Upper lobe of left lung (tissue), 6 donors: ENCODE measurements around the gene TRAF2. TPM values are rescaled to one million over a fixed set of nuclear protein-coding genes. Genes with fewer than 3 reads are reported as not detected.
A peak's percentile ranks its signal among the peaks of the same experiment; 100 is the strongest.

Source experiments
- ATAC-seq, 2 donors: fragments of 200-7000 bp; cut with Tn5 transposase; one replicate each; pipeline ENCODE4 v1.9.1; 2022; ENCODE audit warnings: mild to moderate bottlenecking in 2 of 2, moderate library complexity in 2 of 2; ENCODE audit not compliant: low FRiP score in 2 of 2
- DNase-seq, 2 donors: peaks; one replicate each; pipeline ENCODE4 v3.0.0-alpha.2; 2019 to 2020
- H3K27ac ChIP-seq, 4 donors: fragments of 200-600 bp; sonication (generic); one replicate each; pipeline ENCODE4 v1.5.1; 2016 to 2019
- H3K27me3 ChIP-seq, 4 donors: fragments of 200-600 bp; sonication (generic); one replicate each; pipeline ENCODE4 v1.5.1; 2017 to 2019
- H3K36me3 ChIP-seq, 4 donors: fragments of 200-600 bp; sonication (generic); one replicate each; pipeline ENCODE4 v1.5.1; 2016 to 2019
- H3K4me1 ChIP-seq, 4 donors: fragments of 200-600 bp; sonication (generic); one replicate each; pipeline ENCODE4 v1.5.1; 2018 to 2019
- H3K4me3 ChIP-seq, 4 donors: fragments of 200-600 bp; sonication (generic); one replicate each; pipeline ENCODE4 v1.5.1; 2017 to 2019; ENCODE audit warnings: mild to moderate bottlenecking in 2 of 4, moderate library complexity in 1 of 4
- H3K9me3 ChIP-seq, 4 donors: fragments of 200-600 bp; sonication (generic); one replicate each; pipeline ENCODE4 v1.5.1; 2018 to 2019
- EP300 ChIP-seq, 4 donors: sonication (generic); formaldehyde crosslinking; IDR thresholded peaks; one replicate each; pipeline ENCODE4 v1.5.1; 2017; ENCODE audit warnings: antibody characterized with exemption in 4 of 4, control low read depth in 2 of 4
- POLR2A ChIP-seq, 4 donors: fragments of 450-650 bp; IDR thresholded peaks; one replicate each; pipeline ENCODE4 v1.5.1; 2016 to 2017; ENCODE audit warnings: antibody characterized with exemption in 4 of 4, mild to moderate bottlenecking in 2 of 4
- POLR2AphosphoS5 ChIP-seq, 2 donors: sonication (generic); formaldehyde crosslinking; IDR thresholded peaks; one replicate each; pipeline ENCODE4 v1.5.1; 2017; ENCODE audit warnings: antibody characterized with exemption in 2 of 2
- WGBS, 2 donors: methylation state at CpG; one replicate each; pipeline ENCODE4 v1.1.5; 2017 to 2018; 5-methylcytosine and 5-hydroxymethylcytosine counted together
- total RNA-seq, 6 donors: library from RNA; depleted of rRNA in 4 of 6; stranded (reverse); fragments of >200 nt in 4 of 6; gene quantifications; one replicate each; pipeline versions ENCODE4 v1.1.0 to v1.2.1, GENCODE V29; 2016 to 2021
- TF ChIP-seq, protein P1 (sequence below), 6 experiments: fragments of 450-650 bp in 4 of 6; fragments of 200-600 bp in 2 of 6; sonication (generic) in 2 of 6; IDR thresholded peaks; one replicate each; pipeline ENCODE4 v1.5.1; 2016 to 2019; ENCODE audit warnings: antibody characterized with exemption in 6 of 6
- donor health status: DM: no; HTN: no; CAD: no; lungs with moderate emphysema.
- donor health status: DM: no; HTN: yes; CAD: no; lungs with severe emphysema.

Gene TRAF2
- total RNA-seq, 6 donors from 2014 or later = 10.6 to 20.8 (median 13.4) TPM

DNA sequence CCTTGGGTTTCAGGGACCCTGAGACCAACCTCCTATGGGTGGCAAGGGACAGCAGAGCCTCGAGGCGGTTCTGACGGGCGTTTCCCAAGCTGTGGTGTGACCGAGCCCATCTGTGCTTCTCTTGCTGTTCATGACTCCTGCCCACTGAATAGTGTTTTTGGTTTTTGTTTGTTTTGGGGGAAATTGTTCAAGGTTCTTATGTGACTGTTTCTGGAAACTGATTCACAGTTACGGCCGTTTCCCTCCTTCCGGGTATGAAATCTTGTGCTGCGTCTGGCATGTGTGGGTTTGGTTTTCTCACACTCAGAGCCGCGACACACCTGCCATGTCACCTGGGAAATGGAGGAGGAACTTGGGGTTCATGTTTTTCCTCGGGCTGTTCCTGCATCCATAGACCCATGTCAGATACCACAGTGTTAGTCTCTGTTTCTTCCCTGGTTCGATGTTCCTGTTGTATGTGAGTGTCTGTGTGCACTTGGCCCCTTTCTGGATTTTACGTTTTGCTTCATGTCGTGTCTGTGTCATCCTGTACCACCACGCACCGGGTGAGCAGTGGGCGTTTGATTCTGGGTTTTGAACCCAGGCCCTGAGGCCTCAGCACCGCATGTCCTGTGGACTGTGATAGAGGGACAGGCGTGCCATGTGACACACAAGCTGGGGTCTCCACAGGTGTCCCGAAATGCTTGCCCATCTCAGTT, 29.5 kb downstream of the TRAF2 start:
- WGBS, 2 donors = 86 to 93% methylated on average over 21 of the region's 21 CpGs
- Histone ChIP-seq H3K4me3 (no peak overlapping the region), H3K36me3 (peaks cover 6 to 76% (median 39%) of the 10 kb centered on the region in 4 donors), H3K9me3 (no peaks in the 10 kb centered on the region), H3K27me3 (no peaks in the 10 kb centered on the region), H3K4me1 (no peaks in the 10 kb centered on the region), H3K27ac (no peak overlapping the region)
- DNase-seq = no peak
- TF ChIP-seq POLR2A (IDR thresholded peaks at IDR 0.05) = no peak
- TF ChIP-seq EP300 (IDR thresholded peaks at IDR 0.05) = no peak
- no peak for TF ChIP-seq POLR2AphosphoS5 (IDR thresholded peaks at IDR 0.05)
- TF ChIP-seq, protein P1, sequence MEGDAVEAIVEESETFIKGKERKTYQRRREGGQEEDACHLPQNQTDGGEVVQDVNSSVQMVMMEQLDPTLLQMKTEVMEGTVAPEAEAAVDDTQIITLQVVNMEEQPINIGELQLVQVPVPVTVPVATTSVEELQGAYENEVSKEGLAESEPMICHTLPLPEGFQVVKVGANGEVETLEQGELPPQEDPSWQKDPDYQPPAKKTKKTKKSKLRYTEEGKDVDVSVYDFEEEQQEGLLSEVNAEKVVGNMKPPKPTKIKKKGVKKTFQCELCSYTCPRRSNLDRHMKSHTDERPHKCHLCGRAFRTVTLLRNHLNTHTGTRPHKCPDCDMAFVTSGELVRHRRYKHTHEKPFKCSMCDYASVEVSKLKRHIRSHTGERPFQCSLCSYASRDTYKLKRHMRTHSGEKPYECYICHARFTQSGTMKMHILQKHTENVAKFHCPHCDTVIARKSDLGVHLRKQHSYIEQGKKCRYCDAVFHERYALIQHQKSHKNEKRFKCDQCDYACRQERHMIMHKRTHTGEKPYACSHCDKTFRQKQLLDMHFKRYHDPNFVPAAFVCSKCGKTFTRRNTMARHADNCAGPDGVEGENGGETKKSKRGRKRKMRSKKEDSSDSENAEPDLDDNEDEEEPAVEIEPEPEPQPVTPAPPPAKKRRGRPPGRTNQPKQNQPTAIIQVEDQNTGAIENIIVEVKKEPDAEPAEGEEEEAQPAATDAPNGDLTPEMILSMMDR (IDR thresholded peaks at IDR 0.05) = no peak
- ATAC-seq = no peak

DNA sequence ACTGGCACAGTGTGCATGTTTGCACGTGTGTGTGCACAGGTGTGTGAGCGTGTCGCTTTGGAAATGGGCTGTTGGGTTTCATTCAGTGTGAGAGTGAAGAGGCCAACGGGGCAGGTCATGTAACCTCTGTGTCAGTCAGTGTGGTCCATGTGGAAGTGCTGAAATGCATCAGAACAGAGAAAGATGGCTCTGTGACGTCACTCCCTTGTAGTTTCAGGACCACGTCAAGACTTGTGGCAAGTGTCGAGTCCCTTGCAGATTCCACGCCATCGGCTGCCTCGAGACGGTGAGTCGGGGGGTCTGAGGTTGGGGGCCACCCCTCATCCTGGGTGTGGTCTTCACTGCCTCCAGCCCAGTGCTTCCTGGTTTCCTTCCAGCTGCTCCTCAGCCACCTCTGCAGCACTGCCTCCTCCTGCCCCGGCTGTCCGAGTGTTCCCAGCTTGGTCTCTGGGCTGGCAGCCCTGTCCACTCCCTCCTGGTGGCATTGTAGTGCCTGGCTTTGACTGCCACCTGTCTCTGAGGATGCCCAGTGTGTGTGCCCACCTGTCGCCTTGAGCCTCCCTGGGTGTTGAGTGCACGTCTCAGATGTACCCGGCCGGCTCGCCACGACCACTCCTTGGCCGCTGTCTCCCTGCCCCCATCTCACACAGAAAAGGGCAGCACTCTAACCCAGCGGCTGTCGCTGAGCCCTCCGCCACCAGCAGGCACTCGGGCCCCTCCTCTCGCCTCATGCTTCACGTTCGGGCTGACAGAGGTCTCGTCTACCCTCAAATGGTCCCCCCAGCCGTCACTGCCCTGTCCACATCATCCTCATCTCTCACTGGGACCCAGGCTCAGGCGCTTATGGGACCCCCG, 30.2 kb downstream of the TRAF2 start:
- TF ChIP-seq EP300 (IDR thresholded peaks at IDR 0.05) (no peak), POLR2A (IDR thresholded peaks at IDR 0.05) (no peak), POLR2AphosphoS5 (IDR thresholded peaks at IDR 0.05) (no peak)
- TF ChIP-seq, protein P1 (IDR thresholded peaks at IDR 0.05) = no peak
- peak in 1 of 2 donors; percentile 47 for DNase-seq
- WGBS, 2 donors = 91 to 93% methylated on average over 25 to 32 of the region's 32 CpGs
- no peaks in the 10 kb centered on the region for H3K27me3 ChIP-seq
- H3K4me3 ChIP-seq = no peak overlapping the region
- no peaks in the 10 kb centered on the region for H3K9me3 ChIP-seq
- no peak overlapping the region for H3K27ac ChIP-seq
- peaks cover 6 to 82% (median 43%) of the 10 kb centered on the region in 4 donors for H3K36me3 ChIP-seq
- ATAC-seq = no peak
- no peaks in the 10 kb centered on the region for H3K4me1 ChIP-seq

DNA sequence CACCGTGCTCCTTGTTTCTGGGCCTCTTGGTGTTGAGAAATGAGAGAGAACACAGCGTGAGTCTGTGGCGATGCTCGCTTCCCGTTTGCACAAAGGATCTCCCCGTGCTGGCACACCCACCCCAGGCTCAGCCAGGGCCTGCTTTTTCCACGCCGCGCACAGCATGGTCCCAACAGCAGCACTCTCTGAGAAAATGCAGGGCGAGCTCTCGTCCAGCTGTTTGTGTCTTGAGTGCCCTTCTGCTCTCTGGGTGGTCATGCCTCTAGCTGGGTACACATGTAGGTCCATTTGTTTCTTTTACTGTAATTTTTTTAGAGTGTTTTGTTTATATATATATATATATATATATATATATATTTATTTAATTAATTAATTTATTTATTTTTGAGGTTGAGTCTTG, 31.6 kb downstream of the TRAF2 start:
- no peaks in the 10 kb centered on the region for H3K27me3 ChIP-seq
- ATAC-seq (no peak), DNase-seq (no peak)
- H3K36me3 ChIP-seq = peaks cover 6 to 83% (median 47%) of the 10 kb centered on the region in 4 donors
- no peak for TF ChIP-seq EP300 (IDR thresholded peaks at IDR 0.05)
- no peak for TF ChIP-seq POLR2AphosphoS5 (IDR thresholded peaks at IDR 0.05)
- TF ChIP-seq POLR2A (IDR thresholded peaks at IDR 0.05) = no peak
- TF ChIP-seq, protein P1 (IDR thresholded peaks at IDR 0.05) = no peak
- WGBS, 2 donors = 78 to 87% methylated on average over 11 of the region's 11 CpGs
- H3K4me1 ChIP-seq = no peaks in the 10 kb centered on the region
- no peak overlapping the region for H3K27ac ChIP-seq
- H3K9me3 ChIP-seq = no peaks in the 10 kb centered on the region
- no peak overlapping the region for H3K4me3 ChIP-seq

DNA sequence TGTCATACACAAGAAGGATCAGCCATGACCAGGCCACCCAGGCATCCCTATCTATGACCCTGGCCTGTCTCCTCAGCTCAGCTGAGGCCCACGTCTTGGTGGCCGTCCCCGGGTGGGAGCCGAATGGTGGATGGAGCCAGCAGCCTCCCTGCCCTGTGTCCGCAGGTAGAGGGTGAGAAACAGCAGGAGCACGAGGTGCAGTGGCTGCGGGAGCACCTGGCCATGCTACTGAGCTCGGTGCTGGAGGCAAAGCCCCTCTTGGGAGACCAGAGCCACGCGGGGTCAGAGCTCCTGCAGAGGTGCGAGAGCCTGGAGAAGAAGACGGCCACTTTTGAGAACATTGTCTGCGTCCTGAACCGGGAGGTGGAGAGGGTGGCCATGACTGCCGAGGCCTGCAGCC, 33.8 kb downstream of the TRAF2 start:
- TF ChIP-seq EP300 (IDR thresholded peaks at IDR 0.05) = no peak
- TF ChIP-seq POLR2AphosphoS5 (IDR thresholded peaks at IDR 0.05) = no peak
- TF ChIP-seq, protein P1 (IDR thresholded peaks at IDR 0.05) = no peak
- TF ChIP-seq POLR2A (IDR thresholded peaks at IDR 0.05) = no peak
- no peak overlapping the region for H3K4me3 ChIP-seq
- H3K27ac ChIP-seq = no peak overlapping the region
- H3K27me3 ChIP-seq = no peaks in the 10 kb centered on the region
- DNase-seq = peak in 1 of 2 donors; percentile 53
- peaks cover 6 to 80% (median 51%) of the 10 kb centered on the region in 4 donors for H3K36me3 ChIP-seq
- ATAC-seq = no peak
- H3K9me3 ChIP-seq = no peaks in the 10 kb centered on the region
- H3K4me1 ChIP-seq = no peaks in the 10 kb centered on the region
- WGBS, 2 donors = 94 to 96% methylated on average over 11 to 15 of the region's 15 CpGs
